NCI-H1092 treated with DMSO at 0.1 percent for 48 hours (cell line): Measurements from ENCODE around the gene AGK.

Source experiments
- DNase-seq: peaks from one replicate; lab custom pipeline; 2025; lab: John Stamatoyannopoulos, UW

AGK gene, protein sequence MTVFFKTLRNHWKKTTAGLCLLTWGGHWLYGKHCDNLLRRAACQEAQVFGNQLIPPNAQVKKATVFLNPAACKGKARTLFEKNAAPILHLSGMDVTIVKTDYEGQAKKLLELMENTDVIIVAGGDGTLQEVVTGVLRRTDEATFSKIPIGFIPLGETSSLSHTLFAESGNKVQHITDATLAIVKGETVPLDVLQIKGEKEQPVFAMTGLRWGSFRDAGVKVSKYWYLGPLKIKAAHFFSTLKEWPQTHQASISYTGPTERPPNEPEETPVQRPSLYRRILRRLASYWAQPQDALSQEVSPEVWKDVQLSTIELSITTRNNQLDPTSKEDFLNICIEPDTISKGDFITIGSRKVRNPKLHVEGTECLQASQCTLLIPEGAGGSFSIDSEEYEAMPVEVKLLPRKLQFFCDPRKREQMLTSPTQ

DNA sequence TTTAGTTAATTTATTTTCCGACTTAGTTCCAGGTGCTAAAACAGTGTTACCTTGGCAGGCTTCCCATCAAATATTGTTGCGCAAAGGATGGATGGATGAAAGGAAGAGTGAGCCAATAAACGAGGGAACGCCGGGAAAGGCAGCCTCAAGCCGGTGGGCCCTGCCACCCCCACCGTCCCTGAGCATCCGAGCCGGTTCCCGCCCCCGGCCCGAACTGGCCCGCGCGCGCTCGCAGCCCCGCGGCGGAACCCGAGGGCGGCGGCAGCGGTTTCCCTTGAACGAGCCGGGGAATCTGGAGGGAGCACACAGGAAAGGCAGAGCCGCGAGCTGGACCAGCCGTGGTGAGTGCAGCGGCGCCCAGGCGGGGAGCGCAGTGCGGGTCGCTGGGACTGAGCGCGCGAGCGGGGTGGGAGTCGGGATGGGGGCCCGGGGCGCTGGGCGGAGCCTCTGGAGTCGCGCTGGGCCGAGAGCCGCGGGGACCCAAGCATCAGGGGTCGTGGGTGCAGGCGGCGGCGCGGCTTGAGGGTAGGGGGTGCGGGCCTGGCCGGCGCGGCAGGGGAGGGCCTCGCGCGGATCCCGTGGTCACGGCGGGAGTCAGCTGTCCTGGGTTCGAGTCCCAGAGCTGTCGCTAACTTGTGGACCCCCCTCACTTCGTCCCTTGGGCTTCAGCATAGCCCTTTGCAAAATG, at the start of gene AGK:
Gene AGK (plus strand): TSS at position 317 of the 688 bp plus-strand sequence. CDS start 4,057 bp downstream, outside the sequence.
- peak; percentile 89 for DNase-seq

DNA sequence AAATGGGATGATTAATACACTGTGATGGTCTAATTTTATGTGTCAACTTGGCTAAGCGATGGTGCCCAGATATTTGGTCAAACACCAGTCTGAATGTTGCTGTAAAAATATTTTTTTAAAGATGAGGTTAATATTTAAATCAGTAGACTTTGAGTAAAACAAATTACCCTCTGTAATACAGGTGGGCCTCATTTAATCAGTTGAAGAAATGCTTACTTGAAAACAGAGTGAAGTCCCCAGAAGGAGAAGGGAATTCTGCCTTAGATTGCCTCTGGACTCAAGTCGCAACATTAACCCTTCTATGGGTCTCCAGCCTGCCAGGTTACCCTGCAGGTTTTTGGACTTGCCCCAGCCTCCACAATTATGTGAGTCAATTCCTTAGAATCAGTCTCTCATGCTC, 49.8 kb upstream of the AGK start:
- DNase-seq, result no peak

DNA sequence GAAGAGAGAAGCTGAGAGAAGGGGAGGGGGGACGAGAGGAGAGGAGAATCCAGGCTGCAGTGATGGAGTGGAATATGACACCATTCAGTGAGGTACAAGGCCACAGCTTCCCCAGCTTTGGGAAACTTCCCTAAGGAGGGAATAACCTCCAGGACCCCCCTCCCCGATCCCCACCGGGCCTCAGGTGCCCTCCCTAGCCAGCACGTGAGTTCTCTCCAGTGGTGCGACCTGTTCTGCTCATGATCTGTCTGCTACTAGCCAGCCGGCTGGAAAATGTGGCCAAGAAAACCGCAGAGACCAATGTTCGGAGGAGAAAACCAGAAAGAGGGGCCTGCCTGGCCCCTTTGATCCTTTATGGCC, 39.9 kb upstream of the AGK start:
- DNase-seq, result no peak

DNA sequence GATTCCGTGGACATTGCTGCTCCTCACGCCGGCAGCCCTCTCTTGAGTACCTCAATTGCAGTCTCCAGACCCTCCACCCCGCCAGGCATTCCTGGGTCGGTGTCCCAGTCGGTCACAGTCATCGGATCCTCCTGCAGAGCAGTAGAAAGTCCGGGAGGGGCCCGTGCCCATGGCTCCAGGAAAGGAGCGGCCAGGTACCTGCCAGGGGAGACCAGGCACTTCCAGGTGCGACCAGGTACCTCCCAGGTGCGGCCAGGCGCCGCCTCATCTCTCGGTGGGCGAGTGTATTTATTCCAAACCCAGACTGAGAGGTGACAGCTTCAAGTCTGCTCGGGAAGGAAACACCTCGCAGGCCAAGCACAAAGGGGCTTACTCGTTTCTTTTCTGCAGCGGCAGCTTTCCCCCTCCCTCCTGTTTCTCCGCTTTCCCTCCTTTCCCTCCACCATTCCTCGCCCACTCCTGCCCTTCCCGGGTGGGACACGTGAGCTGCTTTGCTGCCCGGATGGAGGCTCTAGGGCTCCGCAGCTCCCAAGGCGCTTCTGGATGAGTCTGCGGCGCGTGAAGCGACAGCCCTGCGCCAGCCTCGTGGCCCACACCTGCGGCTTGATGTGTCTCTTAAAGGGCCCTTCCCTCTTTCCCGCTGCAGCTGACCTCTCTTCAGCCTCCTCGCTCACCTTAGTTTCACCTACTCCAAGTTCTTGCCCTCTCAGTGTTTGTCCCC, 39.4 kb upstream of the AGK start:
- DNase-seq, result no peak

DNA sequence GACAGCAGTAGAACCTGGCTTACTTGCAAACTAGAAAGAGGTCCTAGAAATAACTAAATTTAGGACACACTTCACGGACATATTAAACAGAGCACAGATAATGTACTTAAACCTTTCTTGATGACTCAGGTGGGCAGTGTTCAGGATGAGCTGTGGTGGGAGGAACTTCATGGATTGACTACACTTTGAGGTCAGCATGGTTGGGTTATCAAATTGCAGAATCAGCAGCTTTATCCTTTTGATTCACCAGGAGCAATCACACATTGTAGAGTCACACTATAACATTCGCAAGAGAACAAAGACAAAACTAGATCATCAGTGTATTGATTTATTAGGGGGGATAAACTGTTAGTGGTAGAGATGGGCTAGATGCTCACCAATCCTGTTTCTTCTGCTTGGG, 38.6 kb upstream of the AGK start:
- no peak for DNase-seq

DNA sequence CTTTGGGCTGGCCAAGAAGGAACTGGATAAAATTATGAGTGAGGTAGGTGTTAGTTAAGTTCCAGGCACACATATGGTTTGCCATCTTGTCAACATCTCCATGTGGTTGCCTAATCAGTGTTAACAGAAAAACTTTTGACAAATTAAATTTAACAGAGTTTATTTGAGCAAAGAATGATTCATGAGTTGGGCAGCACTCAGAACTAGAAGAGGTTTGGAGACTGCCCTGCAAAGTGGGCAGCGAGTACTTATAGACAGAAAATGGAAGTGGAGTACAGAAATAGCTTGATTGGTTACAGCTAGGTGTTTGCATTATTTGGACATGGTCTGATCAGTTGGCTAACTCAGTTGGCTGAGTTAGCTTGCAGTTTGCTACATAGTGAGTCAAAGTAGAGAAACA, 37.5 kb upstream of the AGK start:
- DNase-seq, result no peak

DNA sequence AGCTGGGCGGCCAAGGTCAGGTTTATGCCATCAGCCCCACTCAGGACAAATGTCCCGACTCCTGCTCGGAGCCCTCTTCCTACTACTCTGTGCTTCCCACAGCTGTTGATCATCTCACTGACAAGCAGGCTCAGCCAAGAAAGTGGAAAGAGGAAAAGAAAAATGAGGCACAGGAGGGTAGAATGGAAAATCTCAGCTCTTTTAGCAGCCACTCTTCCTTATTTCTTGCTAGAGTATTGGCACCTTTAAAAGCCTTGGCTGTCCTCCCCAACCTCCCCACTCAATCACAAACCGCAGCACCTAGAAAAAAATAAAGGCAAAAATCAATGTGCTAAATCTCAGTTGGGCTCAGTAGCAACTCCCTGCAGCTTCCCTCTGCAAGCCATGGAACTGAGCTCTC, 35.3 kb upstream of the AGK start:
- no peak for DNase-seq

DNA sequence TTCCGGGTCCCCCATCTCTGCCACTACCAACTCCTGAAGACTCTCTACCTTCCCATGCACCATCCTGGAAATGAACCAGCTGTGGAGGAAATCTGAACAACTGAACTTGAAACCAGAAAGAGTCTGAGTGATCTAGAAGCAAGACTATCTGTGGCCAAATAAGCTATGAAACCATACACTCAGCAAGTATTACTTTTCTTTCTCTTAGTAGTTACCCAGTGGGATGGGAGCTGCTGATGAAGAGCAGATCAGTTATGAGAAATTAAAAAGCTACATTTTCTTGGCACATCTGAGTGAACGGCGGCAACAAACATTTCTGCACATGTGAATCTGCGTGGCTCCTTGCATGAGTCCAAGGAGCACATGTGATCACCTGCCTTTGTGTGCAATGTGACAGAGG, 31.6 kb upstream of the AGK start:
- DNase-seq, result no peak

DNA sequence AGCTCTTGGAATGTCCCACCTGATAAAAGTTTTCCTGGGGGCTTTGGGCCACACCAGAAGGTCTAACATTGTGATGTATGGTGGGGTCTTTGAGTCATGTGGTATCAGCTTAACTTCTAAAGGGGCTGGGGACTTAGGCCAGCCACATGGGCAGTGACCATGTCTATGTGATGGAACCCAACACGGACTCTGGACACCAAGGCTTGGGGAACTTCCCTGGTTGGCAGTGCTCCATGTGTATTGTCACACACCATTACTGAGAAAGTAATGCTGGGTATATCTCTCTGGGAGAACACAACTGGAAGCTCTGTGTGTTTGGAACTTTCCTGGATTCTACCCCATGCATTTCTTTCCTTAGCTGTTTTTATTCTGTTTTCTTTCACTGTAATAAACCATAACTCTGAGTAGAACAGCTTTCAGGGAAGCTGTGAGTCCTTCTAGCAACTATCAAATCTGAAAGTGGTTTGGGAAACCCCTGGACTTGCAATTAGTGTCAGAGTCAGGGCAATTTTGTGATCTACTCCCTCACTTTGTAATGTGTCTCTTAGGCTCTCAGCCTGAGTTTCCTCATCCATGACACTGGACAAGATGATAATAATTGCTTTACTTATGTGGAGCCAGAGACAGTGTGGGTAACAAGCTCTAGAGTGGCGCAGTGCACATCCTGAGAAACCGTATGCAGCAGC, 28.4 kb upstream of the AGK start:
- DNase-seq, result no peak

DNA sequence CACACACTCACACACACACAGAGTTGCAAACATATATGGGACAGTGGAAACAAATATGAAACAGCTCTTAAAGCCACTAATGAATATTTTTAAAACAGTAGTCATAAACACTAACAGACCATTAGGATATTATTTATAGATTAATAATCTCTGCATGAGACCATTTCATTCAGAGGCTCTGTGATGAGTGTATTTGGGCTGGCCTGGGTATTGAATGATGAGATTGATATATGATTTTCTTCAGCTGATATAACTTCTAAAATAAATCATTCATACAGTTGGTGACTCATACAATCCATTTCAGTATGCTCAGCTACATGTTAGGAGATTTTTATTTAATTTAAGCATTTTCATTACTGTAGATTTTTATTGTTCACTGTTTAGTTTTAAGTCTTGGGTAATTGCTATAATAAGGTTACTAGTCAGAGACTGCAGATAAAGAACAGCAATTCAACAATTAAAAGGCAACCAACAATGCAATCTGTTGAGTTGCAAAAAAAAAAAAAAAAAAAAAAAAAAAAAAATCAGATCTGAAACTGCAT, 25.2 kb upstream of the AGK start:
- DNase-seq, result no peak

DNA sequence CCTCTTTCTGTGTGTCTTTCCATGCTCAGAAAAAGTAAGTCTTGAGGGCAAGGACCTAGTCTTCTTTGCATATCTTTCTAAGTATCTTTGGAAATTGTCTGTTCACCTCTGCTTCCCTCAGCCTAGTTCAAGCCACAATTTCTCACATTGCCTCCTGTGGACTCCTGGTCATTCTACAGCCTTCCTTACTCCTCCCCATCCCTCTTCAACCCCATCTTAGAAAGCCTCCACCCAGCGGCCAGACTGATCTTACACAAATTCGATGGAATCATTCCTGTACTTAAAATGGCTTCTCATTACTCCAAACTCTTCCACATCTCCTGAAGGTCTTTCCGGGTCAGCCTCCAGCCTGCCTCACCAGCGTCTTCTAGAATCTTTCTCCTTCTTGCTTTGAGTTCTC, 24.1 kb upstream of the AGK start:
- no peak for DNase-seq

DNA sequence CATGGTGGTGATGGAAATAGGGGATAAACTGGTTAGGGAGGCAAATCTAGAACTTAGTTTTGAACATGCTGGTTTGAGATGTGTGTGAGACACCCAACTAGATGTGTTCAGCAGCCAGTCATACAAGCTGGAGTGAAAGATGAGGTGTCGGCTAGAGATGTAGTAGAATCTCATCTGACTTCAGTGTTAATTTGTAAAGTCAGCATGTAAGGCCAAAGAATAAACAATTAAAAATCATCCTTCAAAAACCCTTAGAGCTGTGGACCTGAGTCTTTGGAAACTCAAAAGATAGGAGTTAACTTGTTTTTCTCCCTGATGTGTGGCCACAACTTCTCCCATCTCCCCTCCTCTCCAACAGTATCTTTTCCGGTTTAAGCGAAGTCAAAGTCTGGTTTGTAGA, 22.8 kb upstream of the AGK start:
- no peak for DNase-seq

DNA sequence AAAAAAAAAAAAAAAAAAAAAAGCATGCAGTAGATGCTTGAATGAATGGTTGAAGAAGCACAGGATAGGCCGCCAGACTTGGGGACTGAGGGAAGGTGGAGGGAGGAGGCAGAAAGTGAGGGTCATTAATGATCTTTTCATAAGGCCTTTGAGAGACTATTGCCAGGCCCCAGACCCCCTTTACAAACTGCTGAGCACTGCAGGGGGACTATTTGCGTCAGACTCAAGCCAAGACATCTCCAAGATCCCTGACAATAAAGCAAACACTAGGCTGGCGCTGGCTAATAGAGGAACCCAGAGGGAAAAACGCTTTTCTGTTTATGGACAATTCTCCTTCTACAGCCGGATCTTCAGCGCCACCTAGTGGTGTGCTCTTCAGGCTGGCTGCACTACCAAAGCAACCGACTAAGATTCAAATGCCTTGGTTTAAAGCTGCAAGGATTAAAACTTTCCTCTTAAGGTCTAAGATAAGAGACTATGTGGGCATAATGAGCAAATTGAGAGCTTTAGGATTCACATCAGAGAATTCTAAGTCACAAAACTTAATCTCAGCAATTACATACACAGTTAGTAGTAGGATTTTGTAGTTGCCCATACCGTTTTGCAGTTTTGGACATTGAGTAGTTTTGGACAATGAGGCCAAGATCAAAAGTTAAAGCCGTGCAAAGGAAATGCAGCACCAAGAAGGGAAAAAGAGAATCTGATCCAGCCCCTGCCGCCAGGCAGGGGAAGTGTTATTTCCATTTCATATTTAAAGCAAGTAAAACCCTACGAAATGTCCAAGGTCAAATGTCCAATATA, 17.9 kb upstream of the AGK start:
- peak; percentile 86 for DNase-seq

DNA sequence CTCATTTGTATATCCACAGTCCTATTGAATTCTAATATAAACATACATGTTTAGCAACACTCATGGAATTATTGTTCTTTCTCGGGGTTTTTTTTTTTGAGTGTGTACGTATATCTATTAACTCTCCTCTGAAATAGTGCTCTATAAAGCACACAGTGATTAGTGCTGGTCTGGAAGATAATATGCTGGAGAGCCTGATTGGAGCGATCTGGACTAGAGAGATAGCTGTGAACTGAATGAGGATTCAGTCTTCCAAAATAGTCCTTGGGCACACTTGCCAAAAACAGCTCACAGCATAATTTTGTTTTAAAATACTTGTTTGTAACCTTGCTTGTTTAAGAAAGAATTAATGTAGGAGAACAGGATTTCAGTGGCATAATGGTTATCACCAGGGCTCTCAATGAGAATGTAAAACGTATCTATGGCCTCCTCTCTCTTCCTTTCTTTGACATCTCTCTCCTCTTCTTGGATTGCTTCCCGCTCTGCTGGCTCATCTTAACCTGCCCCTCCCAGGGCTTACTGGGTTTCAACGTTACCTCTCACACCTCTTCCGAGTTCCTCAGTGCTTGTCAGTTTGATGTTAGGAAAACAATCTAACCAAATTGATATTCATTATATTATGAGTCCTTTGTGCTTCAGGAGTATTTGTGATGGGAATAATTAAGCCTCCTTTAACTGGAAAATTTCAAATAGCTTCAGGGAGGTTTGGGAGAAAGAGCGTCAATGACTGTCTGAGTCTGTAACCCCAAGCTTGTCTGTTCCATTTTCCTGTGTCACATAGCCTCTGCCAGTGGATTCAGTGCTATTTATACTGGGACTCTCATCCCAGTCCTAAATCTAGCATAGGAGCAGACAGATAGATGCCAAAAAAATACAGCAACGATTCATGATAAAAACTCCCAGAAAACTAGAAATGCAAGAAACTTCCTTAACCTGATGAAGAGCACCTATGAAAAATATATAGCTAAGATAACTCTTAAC, 16.2 kb upstream of the AGK start:
- no peak for DNase-seq

DNA sequence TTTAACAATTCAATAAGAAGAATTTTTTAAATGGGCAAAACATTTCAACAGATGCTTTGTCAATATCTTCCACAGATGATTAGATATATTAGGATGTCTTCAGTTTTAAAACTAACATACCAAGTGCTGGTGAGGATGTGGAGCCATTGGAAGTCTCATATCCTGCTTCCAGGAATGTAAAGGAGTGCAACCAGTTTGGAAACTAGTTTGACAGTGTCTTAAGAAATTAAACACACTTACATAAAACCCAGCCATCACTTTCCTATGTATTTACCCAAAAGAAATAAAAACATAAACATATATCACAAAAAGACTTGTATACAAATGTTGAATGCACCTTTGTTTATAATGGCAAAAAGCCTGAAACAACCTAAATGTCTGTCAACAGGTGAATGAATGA, 13.3 kb upstream of the AGK start:
- DNase-seq, result no peak

DNA sequence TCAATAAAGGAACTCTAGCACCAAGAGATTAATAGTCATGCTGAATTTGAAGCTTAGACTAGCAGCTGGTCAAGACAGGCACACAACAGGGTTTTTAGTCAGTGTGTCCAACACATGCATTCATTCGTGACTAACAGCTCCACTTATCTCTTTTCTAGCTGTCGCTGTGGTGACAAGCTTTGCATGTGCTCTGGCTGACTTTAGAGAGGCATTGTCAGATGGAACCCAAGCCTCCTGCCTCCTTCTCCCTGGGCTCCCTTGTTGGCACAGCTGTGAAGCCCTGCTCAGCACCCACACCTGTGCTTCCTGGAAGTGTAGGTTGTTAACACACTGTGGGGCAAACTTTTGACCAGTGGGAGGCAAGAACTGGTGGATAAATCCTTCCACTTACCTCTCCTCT, 9.8 kb upstream of the AGK start:
- peak; percentile 27 for DNase-seq

DNA sequence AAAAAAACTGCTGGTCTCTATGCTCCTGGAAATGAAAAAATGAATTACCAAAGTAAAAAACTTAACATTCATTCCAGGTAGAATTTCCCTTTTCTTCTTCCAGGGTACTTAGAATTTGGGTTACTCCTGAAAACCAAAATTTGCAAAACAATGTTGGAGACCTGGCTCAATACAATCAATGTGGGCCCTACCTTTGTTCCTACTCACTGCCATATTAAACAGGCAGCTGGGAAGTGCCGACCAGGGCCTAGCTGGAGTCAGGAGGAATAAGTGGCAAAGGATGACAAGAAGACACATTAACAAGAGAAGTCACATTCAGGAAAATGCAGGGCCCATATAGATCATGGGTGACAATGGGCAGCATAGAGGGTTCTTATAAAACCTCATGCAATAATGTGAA, 6.4 kb upstream of the AGK start:
- DNase-seq, result no peak

DNA sequence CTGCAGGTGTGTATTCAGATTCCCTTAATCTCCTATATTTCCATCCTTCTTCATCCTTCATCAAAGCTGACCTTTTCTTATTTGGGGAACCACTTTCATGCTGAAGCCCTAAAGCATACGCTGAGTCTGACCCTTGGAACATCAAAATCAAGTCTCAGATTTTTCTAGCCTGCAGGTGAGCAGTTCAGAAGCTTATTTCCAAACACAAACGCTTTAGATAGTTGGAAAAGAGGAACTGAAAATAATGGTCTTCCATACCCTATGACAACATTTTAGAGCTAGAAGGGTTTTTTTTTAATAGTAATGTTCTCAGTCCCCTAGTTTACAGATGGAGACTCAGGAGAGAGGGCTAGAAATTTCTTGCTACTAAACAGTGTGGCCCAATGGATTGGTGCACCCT, 1.6 kb upstream of the AGK start:
- no peak for DNase-seq

DNA sequence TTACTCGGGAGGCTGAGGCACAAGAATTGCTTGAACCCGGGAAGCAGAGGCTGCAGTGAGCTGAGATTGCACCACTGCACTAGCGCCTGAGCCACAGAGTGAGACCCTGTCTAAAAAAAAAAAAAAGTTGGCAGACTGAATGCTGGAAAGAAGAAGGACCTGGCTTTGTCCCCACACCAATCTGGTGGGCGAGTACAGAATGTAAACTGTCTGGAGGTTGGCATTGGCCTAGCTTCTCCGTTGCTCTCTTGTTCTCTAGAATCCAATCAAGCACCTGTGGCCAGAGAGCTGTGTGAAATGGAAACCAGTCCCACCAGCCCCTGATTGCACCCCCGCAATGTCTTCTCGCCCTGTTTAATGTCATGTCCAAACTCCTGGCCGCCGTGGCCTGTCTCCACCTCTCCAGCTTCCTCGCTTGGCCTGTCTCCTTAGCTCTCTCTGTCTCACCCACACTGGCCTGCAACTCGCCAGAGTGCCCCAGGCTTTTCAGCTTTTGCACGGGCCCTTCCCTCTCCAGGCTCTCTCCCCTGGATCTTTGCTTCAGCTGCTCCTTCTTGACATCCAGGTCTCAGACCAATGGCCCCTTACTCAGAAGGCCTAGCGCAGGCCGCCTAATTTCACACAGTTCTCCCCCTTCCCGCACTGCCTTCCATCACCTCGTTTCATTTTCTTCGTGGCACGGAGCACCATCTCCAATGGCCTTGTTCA, 670 bp upstream of the AGK start:
- DNase-seq, result no peak

DNA sequence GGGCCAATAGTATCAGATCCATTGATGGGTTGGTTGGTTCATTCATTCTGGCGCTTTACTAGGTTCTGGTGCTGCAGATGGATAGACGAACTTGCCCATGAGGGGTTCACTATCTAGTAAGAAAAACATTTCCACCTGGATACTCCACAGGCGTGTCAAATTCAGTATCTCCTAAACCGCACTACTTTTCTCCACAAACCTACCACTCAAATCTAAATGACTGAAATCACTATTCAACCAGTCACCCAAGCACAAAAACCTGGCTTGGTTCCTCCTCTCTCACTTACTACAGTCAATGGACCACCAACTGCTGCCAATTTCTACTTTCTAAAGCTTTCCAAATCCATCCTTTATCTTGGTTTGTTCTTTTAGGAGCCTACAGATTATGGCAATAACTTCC, 572 bp downstream of the AGK start:
- DNase-seq, result no peak
